Jurkat, Clone E6-1 (cell line): ENCODE measurements around the gene CACYBP.

Experiments used
- DNase-seq: peaks from one replicate; pipeline ENCODE4 v3.0.0-alpha.2; 2011; ENCODE audit warnings: low read depth, low spot score
- H3K4me3 ChIP-seq: 2 replicates; pipeline ENCODE4 v1.5.1; 2011; ENCODE audit warnings: mild to moderate bottlenecking, low read length, control low read depth, moderate library complexity

The CACYBP gene

GRCh38 chr1:175045097-175045496, 45.4 kb downstream of the CACYBP start:
- no peak for DNase-seq

DNA sequence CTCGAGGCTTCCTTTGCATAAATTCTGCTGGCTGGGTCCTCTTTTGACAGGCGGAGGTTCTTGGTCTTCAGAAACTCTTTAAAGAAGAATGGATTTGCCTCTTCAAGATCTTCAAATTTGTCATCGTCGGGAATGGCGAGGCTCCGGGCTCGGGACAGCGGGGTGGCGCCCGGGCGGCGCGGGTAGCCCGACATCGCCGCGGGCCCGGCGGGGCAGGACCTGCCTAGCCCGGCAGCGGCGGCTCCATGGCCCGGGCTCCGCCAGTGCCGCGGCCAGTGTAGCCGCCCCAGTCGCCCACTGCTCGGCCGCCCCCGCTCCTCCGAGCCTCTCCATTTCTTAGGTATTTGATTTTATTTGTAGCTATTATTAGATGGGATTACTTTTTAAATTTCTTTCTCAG, 45.8 kb downstream of the CACYBP start:
- DNase-seq: no peak
- no peak overlapping the region for H3K4me3 ChIP-seq

More at GRCh38 chr1:175045097-175045496, 45.4 kb downstream of the CACYBP start:
- H3K4me3 ChIP-seq: no peak overlapping the region

DNA sequence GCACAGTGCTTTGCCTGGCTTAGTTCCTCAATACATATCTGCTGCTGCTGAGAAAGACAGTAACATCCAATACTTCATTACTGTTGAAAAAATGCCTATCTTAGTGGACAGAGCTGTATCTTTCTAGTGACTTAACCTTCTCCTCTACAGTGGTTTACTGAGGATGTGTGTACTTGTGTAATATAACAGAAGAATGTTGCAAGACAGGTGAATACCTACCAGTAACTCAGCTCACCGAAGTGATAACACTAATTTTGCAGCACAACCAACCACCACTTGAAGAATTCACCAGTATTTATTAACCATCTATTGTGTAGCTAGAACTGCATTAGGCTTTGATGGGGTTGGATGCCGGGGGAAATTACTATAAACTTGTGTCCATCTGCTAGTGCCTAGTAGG, 51.2 kb downstream of the CACYBP start:
- H3K4me3 ChIP-seq: no peak overlapping the region
- no peak for DNase-seq

GRCh38 chr1:175054736-175055135, 55.0 kb downstream of the CACYBP start:
- no peak for DNase-seq
- H3K4me3 ChIP-seq: no peak overlapping the region
